Measurements from ENCODE around the gene TGFBR3L.

GRCh38 chr19:7959211-7959610 lies 44.6 kb downstream of the TGFBR3L start:
- TF ChIP-seq CTCF (IDR thresholded peaks at IDR 0.05) (no peak), POLR2A (IDR thresholded peaks at IDR 0.05; ENCODE audit: low read depth) (no peak), EP300 (IDR thresholded peaks at IDR 0.05) (no peak), POLR2AphosphoS5 (IDR thresholded peaks at IDR 0.05) (no peak)

Measured in esophagus muscularis mucosa (tissue), 4 donors.